Subcutaneous adipose tissue (tissue), 4 donors: ENCODE results near the gene TP63. TPM values are rescaled to one million over a fixed set of nuclear protein-coding genes. Genes with fewer than 3 reads are reported as not detected.

Experiments used
- CTCF ChIP-seq: fragments of 450-650 bp; IDR thresholded peaks from one replicate; pipeline ENCODE4 v1.5.1; 2016; ENCODE audit warnings: low read depth, mild to moderate bottlenecking, control low read depth, antibody characterized with exemption, moderate library complexity
- total RNA-seq, 4 donors: library from RNA; depleted of rRNA; stranded (reverse); fragments of >200 nt; gene quantifications; one replicate each; pipeline ENCODE4 v1.1.0, GENCODE V29; 2016

TP63 gene
- under 1 TPM in 2 of 4 donors, not detected in 2; 0.17 to 0.44 TPM for total RNA-seq

GRCh38 chr3:189631373-189631408, at the start of gene TP63:
TSS of gene TP63 (plus strand) at chr3:189631389. CDS start at chr3:189631516, 127 bp downstream.
- TF ChIP-seq CTCF = no peak

- no peak for TF ChIP-seq CTCF
Observed at GRCh38 chr3:189582179-189582578, 49.0 kb upstream of the TP63 start.

GRCh38 chr3:189584645-189585044, 46.5 kb upstream of the TP63 start:
- TF ChIP-seq CTCF = no peak

- no peak for TF ChIP-seq CTCF
Observed at GRCh38 chr3:189586941-189587663, 44.1 kb upstream of the TP63 start.

- no peak for TF ChIP-seq CTCF
Observed at GRCh38 chr3:189587664-189588040, 43.5 kb upstream of the TP63 start.

GRCh38 chr3:189588070-189588469, 43.1 kb upstream of the TP63 start:
- no peak for TF ChIP-seq CTCF

GRCh38 chr3:189588475-189589178, 42.6 kb upstream of the TP63 start:
- TF ChIP-seq CTCF = no peak
